GM18505 (cell line): Measurements from ENCODE around the gene RPP25L.

ENCODE experiments used
- ATAC-seq: cut with Tn5 transposase; IDR thresholded peaks from one replicate; pipeline ENCODE4 v1.9.1; 2021; ENCODE audit not compliant: unreplicated experiment
- POLR2A ChIP-seq: IDR thresholded peaks from 4 replicates; pipeline ENCODE4 v1.6.1; 2011; ENCODE audit warnings: borderline replicate concordance; ENCODE audit not compliant: insufficient read depth, insufficient read length; ENCODE audit errors: extremely low read depth

Gene RPP25L

GRCh38 chr9:34611251-34611810 lies 566 bp downstream of the RPP25L start:
- ATAC-seq = no peak
- no peak for TF ChIP-seq POLR2A

DNA sequence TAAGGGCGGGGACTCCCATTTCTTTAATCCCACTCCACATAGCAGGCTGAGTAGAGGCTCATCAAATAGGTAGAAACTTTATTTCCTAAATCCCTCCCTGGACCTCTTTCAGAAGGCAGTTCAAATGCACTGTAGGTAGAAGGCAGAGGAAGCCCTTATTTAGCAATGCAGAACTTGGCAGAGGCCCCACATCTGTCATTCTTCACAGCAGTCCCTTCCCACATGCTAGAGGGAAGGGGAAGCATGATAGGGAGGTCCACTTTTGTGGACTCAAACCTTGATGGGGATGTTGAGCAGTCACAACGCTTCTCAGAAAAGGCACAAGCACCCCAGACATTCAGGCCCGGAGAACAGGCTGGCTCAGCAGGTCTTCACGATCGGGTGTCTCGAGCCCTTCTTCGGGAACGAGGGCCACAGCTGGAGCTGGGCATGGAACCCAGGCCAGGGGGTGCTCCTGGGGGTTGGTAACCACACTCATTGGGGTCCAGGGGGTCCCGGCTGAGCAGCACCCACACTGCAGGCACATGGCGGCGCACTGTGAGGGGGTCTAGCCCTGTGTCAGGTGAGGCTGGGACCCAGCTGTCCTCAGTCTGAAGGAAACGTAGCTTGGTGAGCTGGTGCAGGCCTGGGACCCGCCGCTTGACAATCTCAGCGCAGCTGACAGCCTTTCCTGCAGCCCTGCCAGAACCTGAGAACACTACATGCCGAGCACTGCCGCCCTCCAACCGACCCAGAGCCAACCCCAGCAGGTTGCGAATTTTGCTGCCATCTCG lies 1.3 kb downstream of the RPP25L start:
- TF ChIP-seq POLR2A = no peak
- no peak for ATAC-seq

- no peak for TF ChIP-seq POLR2A
- no peak for ATAC-seq
These were observed 4.6 kb downstream of the RPP25L start for GRCh38 chr9:34607331-34607730.

GRCh38 chr9:34606905-34607304 lies 5.0 kb downstream of the RPP25L start:
- ATAC-seq = no peak
- TF ChIP-seq POLR2A = no peak

GRCh38 chr9:34606190-34606589 lies 5.7 kb downstream of the RPP25L start:
- no peak for TF ChIP-seq POLR2A
- no peak for ATAC-seq

- TF ChIP-seq POLR2A = no peak
- no peak for ATAC-seq
These were observed 8.2 kb downstream of the RPP25L start for GRCh38 chr9:34603610-34604231.

DNA sequence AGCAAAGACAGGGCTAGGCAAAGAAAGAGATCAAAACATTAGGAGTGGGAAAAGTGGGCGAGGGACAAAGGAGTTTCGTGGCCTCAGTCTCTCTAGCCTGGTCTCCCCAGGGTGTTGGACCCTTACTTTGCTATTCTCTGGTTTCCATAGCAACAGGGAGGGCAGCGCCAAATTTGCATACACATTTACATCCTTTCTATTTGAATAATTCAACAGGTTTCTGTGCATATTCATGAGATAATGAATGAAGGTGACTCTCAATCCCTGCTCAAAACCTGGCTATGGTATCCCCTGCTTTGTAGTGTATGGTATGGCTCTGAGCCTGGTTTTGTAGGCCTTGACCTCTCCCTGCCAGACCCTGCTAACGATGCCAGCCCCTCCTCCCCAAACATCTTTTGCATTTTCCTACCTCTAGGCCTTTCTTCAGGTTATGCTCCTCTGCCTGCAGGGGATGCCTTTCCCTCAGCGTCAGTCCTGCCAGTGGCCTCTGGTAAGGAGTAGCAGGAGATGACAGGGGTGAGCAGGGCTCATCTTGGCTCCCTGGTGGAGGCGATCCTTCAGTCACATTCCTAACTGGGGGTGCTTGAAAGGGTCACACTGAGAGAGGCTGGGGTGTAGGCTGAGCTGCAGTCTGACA lies 9.8 kb downstream of the RPP25L start:
- no peak for TF ChIP-seq POLR2A
- no peak for ATAC-seq

- no peak for ATAC-seq
- no peak for TF ChIP-seq POLR2A
These were observed 11.0 kb downstream of the RPP25L start for GRCh38 chr9:34600908-34601307.

GRCh38 chr9:34599546-34599945 lies 12.4 kb downstream of the RPP25L start:
- no peak for ATAC-seq
- no peak for TF ChIP-seq POLR2A

DNA sequence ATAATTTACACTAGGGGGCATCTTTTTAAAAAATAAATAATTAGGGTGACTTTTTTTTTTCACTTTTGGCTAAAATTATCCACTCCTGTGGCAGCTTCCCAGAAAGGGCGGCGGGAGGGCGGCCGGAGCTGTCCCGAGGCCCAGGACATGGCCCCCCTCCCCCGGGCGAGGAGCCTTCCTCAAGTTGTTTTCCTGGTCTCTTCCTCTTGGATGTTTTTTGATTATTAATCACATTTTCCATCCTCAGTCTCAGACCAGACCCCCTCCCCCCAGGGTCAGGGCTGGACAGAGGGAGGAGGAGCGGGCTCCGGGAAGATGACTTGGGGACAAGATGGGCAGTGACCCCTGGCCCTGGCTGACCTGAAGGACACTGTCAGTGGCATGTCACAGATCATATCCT lies 17.7 kb downstream of the RPP25L start:
- no peak for ATAC-seq

DNA sequence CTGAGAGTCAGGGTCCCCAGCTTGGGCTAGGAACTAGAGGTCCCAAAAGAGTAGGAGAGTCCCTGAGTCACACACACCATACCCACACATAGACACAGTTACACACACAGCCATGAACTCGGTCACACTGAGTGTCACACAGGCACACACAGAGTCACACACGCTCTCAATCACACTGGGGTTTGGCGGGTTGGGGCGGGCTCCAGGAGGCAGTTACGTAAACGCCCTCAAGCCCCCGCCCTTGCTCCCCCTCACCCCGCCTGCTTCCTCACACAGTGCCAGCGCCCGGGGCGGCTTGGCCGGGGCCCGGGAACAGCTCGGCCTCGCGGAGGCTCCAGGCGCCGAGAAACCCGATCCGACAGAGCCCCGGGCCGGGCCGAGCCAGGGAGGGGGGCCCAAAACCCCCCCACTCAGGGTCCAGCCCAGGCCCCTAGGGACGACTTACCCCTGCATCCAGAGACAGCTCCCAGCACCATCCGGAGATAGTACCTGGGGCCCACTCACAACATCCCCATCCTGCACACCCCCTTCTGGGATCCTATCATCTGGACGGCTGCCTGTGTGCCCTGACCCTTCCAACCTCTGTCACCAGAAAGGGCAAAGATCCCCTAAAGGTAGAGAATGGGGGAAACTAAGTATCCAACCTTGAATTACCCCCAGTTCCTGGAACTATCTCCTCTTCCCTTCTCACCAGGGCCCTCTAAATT lies 18.8 kb downstream of the RPP25L start:
- no peak for ATAC-seq
- no peak for TF ChIP-seq POLR2A

More for the DNA sequence above, 17.7 kb downstream of the RPP25L start:
- TF ChIP-seq POLR2A = no peak

DNA sequence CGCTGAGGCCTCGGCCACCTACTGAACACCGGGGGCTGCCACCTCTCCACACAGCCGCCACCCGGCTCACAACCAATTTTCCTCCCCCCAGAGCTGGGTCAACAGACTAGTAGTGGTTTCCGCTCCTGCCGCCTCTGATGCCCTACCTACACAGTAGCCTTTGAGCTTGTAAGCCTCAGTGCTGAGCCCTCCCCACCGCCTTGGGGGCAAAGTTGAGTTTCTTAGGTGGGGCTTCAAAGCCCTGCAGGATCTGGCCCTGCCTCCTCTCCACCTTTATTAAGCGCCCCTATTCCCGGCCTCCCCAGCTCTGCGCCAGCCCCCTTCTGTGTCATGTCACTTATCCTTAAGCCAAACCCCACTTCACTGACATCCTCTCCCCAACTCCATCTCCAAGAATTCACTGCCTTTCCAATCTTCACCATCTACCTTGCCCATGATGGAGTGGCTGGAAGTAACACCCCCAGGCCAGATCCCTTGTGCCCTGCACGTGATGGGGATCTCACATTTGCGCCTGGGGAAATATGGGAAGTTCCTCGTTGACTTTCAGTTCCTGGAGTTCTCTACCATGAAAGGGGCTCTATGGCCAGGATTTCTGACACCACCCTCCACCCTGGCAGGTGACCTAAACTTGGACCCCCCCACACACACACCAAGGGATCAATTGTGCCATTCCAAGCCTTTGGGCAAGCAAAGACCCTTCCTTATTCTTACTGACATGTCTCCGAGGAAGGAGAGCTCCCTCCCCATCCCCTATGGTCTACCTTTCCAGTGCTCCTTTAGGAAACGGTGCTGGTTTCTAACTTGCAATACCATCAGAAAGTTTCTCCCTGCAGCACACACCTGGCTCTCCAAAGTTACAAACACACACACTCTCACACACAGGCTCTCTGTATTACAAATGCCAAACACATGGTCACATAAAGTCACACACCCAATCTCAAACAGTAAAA lies 19.7 kb downstream of the RPP25L start:
- TF ChIP-seq POLR2A = no peak
- no peak for ATAC-seq
